Stimulated activated naive B cell treated with anti-CD40 and anti-IgM and Interleukin-4, amounts not matched to agents 10 μg/mL and 1 μg/mL and 100 μg/mL, for 72 hours (primary cell): ENCODE results near the gene LCN10.
"Not testable (repeated sequence)": the region's sequence is repeated elsewhere in the genome, so short reads cannot be mapped to it uniquely, and the experiment has no call there.

ENCODE experiments used
- ATAC-seq, 2 donors: fragments of 150-1000 bp; cut with Tn5 transposase; replicated peaks; 2 replicates each; pipeline ENCODE4 v1.10.0; 2021; ENCODE audit warnings: moderate library complexity in 1 of 2
- DNase-seq: peaks from one replicate; pipeline ENCODE4 v3.0.0; 2021
- H3K27ac Mint-ChIP-seq: one replicate; pipeline ENCODE4 v1.8.0; 2022; ENCODE audit warnings: mild to moderate bottlenecking, mixed read lengths
- H3K27me3 Mint-ChIP-seq, 2 donors: one replicate each; pipeline ENCODE4 v1.8.0; 2022; ENCODE audit warnings: mixed read lengths in 2 of 2
- H3K36me3 Mint-ChIP-seq, 2 donors: one replicate each; pipeline ENCODE4 v1.8.0; 2022; ENCODE audit warnings: mixed read lengths in 2 of 2, mild to moderate bottlenecking in 1 of 2
- H3K4me1 Mint-ChIP-seq, 2 donors: one replicate each; pipeline ENCODE4 v1.8.0; 2022; ENCODE audit warnings: mixed read lengths in 2 of 2, mild to moderate bottlenecking in 1 of 2
- H3K4me3 Mint-ChIP-seq, 2 donors: one replicate each; pipeline ENCODE4 v1.8.0; 2022; ENCODE audit warnings: mild to moderate bottlenecking in 2 of 2, mixed read lengths in 2 of 2, moderate library complexity in 1 of 2
- H3K9me3 Mint-ChIP-seq, 2 donors: one replicate each; pipeline ENCODE4 v1.8.0; 2022; ENCODE audit warnings: mixed read lengths in 2 of 2, mild to moderate bottlenecking in 1 of 2

The LCN10 gene

DNA sequence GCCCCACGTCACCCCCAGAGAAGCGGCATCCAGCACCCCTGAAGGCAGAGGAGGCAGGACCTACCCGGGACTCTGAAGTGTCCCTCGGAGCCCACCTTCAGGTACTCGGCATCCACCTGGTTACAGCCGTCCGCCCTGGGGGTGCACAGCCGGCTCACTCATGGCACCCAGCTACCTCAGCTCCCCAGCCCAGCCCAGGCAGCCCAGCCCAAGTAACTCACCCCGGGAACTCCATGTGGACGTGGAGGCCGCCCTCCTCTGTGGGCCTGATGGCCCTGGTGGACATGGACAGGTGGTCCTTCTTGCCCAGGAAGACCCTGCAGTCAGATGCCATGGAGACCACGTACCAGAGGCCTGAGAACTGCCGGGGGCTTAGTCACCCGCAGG, 20.9 kb upstream of the LCN10 start:
- Mint-ChIP-seq H3K9me3 (no peaks in the 10 kb centered on the region), H3K4me3 (no peak overlapping the region), H3K4me1 (peaks cover 38 to 70% of the 10 kb centered on the region in 2 donors), H3K27me3 (no peaks in the 10 kb centered on the region), H3K27ac (peak overlapping the region; percentile 25), H3K36me3 (no peaks in the 10 kb centered on the region)
- DNase-seq (no peak), ATAC-seq (no peak)

DNA sequence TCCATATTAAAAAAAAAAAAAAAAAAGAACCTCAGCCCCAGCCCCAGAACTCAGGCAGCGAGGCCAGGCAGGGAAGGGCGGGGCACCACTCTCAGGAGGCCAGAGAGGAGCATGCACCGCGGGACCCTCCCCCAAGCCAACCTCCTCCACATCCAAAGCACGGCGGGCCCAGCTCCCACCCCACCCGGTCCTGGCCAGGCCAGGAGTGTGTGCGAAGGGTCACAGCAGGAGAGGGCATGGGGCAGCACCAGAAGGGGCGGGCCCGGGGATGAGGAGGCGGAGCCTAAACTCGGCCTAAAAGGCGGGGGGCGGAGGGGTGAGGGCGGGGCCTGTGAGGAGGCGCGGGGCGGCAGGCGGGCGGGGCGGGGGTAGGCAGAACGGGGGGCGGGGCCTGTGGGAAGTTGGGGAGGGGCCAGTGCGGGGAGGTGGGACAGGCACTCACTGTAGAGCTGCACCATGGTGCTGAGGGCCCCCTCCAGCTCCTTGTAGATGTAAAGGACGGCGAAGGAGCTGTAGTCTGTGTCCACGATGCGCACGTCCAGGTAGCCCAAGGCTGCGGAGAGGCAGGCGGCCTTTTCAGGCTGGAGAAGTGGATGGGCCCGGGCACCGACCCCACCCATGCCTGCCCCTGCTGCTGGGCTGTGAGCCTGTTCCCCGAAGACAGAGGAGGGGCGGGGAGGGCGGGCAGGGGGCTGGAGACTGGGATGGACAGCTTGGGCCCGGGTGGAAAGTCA, 20.3 kb upstream of the LCN10 start:
- Mint-ChIP-seq H3K27ac (peak overlapping the region; percentile 31), H3K27me3 (no peaks in the 10 kb centered on the region), H3K4me1 (peaks cover 41 to 70% of the 10 kb centered on the region in 2 donors), H3K36me3 (no peaks in the 10 kb centered on the region), H3K4me3 (no peak overlapping the region), H3K9me3 (no peaks in the 10 kb centered on the region)
- ATAC-seq, result peak in 1 of 2 donors; percentile 17
- DNase-seq, result no peak

DNA sequence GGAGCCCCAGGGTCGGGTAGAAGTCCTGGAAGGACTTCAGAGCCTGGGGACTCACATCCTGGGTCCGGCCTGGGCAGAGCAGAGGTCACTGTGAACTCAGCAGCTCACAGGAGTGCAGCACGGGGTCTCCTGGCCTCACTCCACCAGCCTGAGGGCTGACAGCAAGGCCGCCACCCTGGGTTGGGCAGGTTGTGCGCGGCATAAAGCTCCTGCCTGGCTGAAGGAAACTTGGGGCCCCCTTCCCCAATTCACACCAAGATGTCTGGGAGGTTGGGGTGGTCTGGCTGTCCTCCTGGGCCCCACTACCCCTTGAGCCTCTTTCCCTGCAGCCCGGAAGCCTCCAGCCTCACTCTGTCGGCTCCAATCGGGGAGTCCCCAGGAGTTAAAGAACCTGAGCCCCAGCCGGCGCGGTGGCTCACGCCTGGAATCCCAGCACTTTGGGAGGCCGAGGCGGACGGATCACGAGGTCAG, 19.5 kb upstream of the LCN10 start:
- Mint-ChIP-seq H3K27me3 (no peaks in the 10 kb centered on the region), H3K36me3 (no peaks in the 10 kb centered on the region), H3K4me3 (no peak overlapping the region), H3K4me1 (peaks cover 36 to 67% of the 10 kb centered on the region in 2 donors), H3K27ac (no peak overlapping the region), H3K9me3 (no peaks in the 10 kb centered on the region)
- no peak for DNase-seq
- ATAC-seq, result no peak

DNA sequence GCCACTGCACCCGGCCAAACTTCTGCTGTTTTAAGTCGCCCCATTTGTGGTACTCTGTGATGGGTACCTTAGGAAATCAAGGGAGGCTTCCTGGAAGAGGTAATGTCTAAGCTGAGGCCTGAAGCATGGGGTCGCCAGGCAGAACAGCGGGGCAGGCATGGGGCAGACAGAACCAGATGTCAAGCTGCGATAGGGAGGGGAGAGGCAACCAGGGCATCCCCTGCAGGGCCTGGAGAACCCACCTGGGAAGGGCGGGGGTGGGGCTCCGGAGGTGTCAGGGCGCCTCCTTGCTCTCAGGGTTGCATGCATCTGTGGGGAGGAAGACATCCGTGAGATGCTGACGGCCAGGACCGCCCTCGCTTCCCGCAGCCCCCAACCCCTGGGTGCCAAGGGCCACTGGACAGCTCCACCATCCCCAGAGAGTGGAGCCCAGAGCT, 18.8 kb upstream of the LCN10 start:
- ATAC-seq (no peak), DNase-seq (no peak)
- no peaks in the 10 kb centered on the region for H3K36me3 Mint-ChIP-seq
- peak overlapping the region; percentile 14 for H3K27ac Mint-ChIP-seq
- H3K4me3 Mint-ChIP-seq, result no peak overlapping the region
- no peaks in the 10 kb centered on the region for H3K27me3 Mint-ChIP-seq
- peaks cover 34 to 60% of the 10 kb centered on the region in 2 donors for H3K4me1 Mint-ChIP-seq
- no peaks in the 10 kb centered on the region for H3K9me3 Mint-ChIP-seq

DNA sequence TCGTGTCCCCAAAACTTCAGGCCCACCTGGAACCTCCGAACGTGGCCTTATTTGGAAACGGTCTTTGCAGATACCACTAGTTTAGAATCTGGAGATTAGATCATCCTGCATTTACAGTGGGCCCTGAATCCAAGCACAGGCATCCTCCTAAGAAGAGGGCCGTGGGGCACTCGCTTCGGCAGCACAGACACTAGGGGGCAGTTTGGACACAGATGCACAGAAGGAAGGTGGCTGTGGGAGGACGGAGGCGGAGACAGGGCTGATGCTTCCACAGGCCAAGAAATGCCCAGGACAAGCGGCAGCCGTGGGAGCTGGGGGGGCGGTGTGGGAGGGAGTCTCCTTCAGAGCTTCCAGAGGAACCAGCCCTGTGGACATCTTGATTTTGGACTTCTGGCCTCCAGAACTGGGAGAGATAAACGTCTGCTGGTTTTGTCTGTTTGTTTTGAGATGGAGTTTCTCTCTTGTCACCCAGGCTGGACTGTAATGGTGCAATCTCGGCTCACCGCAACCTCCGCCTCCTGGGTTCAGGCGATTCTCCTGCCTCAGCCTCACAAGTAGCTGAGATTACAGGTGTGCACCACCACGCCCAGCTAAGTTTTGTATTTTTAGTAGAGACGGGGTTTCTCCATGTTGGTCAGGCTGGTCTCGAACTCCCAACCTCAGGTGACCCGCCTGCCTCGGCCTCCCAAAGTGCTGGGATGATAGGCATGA, 18.2 kb upstream of the LCN10 start:
- Mint-ChIP-seq H3K4me3 (peak overlapping the region in 1 of 2 donors; percentile 44), H3K27ac (peak overlapping the region; percentile 14), H3K4me1 (peaks cover 31 to 54% of the 10 kb centered on the region in 2 donors)
- not testable (repeated sequence) for DNase-seq, H3K27me3 Mint-ChIP-seq, H3K9me3 Mint-ChIP-seq, H3K36me3 Mint-ChIP-seq
- peak; percentile 26 to 54 for ATAC-seq

DNA sequence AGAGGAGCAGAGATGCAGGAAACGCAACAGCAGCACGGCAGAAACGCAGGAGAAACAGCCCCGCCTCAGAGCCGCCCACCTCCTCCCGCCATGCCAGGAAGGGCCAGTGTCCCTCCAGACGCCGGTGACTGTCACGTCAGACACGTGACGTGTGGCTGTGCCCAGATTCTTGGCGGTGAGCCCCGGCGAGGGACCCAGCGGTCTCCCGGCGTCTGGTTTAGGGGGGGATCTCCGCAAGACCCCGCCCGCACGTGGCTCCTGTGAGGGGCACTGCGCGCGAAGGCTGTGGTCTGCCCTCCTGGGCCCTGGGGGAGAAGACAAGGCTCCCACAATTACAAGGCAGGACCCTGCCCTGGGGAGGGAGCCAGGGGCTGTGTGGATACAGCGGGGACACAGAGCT, 17.7 kb upstream of the LCN10 start:
- Mint-ChIP-seq H3K27me3 (no peaks in the 10 kb centered on the region), H3K27ac (peak overlapping the region; percentile 81), H3K4me3 (no peak overlapping the region), H3K4me1 (peaks cover 29 to 51% of the 10 kb centered on the region in 2 donors), H3K36me3 (peaks cover 5 to 9% of the 10 kb centered on the region in 2 donors), H3K9me3 (peaks cover 3 to 7% of the 10 kb centered on the region in 2 donors)
- DNase-seq (no peak), ATAC-seq (no peak)

DNA sequence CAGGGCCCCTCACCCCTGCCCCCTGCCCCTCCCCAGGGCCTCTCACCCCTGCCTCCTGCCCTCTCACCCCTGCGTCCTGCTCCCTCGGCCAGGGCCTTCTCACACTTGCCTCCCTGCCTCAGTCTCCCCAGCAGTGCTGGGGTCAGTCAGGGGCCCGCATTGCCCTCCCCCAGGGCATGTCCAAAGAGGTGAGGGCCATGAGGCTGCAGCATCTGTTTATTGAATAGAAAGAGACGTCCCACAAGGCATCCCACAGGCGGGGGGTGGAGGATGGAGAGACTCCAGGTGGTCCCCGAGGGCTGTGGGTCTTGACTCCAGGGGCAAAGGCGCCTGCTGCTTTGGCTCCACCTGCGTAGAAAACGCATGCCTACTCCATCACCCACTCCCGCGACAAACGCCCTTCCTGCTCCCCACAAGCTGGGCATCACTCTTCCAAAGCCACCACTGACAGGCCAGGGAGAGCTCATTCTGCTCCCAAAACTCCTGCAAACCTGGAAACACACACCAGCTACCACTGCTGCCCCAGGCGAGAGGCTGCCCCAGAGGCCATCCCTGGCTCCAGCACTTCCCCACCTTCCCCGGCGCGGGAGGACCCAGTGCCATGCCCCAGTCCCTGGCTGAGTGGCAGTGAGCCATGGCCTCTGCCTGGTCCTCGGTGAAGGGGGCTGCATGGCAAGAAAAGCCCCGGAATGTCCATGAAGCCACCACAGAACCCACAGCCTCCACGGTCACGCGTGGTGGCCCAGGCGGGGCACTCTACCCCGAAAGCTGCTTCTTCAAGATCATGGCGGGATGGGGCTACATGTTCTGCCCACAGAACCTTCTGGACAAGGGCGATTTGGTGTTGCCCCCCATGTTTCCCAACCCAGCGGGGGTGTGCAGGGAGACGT, 16.9 kb upstream of the LCN10 start:
- no peaks in the 10 kb centered on the region for H3K27me3 Mint-ChIP-seq
- DNase-seq (no peak), ATAC-seq (no peak)
- peak overlapping the region in 1 of 2 donors; percentile 41 for H3K4me3 Mint-ChIP-seq
- peak overlapping the region; percentile 81 for H3K27ac Mint-ChIP-seq
- H3K4me1 Mint-ChIP-seq, result peaks cover 29 to 51% of the 10 kb centered on the region in 2 donors
- peaks cover 7 to 11% of the 10 kb centered on the region in 2 donors for H3K36me3 Mint-ChIP-seq
- H3K9me3 Mint-ChIP-seq, result peaks cover 4 to 8% of the 10 kb centered on the region in 2 donors

DNA sequence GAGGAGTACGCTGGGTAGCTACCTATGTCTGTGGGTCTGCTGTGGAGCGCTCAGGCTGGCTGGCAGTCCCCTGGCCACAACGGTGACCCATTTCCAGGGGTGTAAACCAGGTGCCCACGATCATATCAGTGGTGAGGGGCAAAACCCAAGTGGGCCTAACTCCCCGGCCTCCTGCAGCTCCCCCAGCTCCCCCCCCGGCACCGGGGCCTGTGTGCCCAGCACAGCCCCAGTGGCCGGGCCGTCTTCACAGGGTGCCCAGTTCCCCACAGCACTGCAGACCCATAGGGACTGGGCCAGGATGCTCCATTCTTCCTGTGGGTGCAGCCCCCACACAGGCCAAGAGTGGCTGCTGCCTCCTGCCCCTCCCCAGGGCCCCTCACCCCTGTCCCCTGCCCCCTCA, 16.3 kb upstream of the LCN10 start:
- peak overlapping the region in 1 of 2 donors; percentile 46 for H3K4me3 Mint-ChIP-seq
- no peak for DNase-seq
- peaks cover 7 to 11% of the 10 kb centered on the region in 2 donors for H3K36me3 Mint-ChIP-seq
- peaks cover 29 to 56% of the 10 kb centered on the region in 2 donors for H3K4me1 Mint-ChIP-seq
- H3K27me3 Mint-ChIP-seq, result no peaks in the 10 kb centered on the region
- ATAC-seq, result no peak
- H3K27ac Mint-ChIP-seq, result no peak overlapping the region
- peaks cover 4 to 8% of the 10 kb centered on the region in 2 donors for H3K9me3 Mint-ChIP-seq

DNA sequence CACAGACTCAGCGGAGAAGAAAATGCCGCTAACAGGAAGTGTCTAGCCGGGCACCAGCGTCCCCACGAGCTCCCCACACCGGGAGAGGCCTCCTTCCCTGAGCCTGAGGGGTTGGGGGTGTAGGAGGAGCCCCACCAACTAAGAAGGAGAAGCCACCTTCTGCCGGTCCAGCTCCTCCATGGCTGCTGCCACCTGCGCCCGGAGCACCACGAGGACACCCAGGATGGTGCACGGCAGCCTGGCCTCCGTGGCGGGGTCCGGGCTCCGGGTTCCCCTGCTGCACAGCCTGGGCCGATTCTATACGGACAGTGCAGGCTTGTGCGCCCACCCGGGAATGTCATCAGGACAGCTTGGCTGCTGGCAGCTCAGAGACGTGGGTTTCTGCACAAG, 15.0 kb upstream of the LCN10 start:
- DNase-seq, result no peak
- Mint-ChIP-seq H3K4me3 (peak overlapping the region in 1 of 2 donors; percentile 46), H3K4me1 (peaks cover 27 to 51% of the 10 kb centered on the region in 2 donors), H3K9me3 (peaks cover 6 to 8% of the 10 kb centered on the region in 2 donors), H3K27ac (peak overlapping the region; percentile 62), H3K36me3 (peaks cover 7 to 14% of the 10 kb centered on the region in 2 donors), H3K27me3 (no peaks in the 10 kb centered on the region)
- ATAC-seq, result peak in 1 of 2 donors; percentile 19

DNA sequence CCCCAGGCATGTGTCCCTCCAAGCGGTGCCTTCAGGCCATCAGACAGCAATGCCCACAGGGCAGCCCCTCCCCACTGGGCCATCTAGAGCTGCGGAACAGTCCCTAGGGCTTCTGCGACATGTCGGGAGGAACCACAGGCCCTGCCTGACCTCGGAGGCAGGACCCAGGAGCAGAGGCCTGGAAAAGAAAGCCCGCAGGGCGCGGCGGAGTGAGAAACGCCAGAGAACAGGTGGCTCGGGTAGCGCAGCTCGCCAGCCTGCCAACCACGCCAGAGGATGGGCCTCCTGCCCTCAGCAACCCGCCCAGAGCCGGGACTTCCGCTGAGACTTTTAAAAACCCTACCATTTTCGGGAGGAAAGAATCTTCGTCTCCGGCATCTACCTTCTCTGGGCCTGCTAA, 14.6 kb upstream of the LCN10 start:
- Mint-ChIP-seq H3K4me3 (peak overlapping the region in 1 of 2 donors; percentile 41), H3K9me3 (peaks cover 10 to 11% of the 10 kb centered on the region in 2 donors), H3K27ac (peak overlapping the region; percentile 62), H3K27me3 (no peaks in the 10 kb centered on the region), H3K36me3 (peaks cover 9 to 18% of the 10 kb centered on the region in 2 donors), H3K4me1 (peaks cover 27 to 51% of the 10 kb centered on the region in 2 donors)
- ATAC-seq (peak in 1 of 2 donors; percentile 64), DNase-seq (peak; percentile 44)

DNA sequence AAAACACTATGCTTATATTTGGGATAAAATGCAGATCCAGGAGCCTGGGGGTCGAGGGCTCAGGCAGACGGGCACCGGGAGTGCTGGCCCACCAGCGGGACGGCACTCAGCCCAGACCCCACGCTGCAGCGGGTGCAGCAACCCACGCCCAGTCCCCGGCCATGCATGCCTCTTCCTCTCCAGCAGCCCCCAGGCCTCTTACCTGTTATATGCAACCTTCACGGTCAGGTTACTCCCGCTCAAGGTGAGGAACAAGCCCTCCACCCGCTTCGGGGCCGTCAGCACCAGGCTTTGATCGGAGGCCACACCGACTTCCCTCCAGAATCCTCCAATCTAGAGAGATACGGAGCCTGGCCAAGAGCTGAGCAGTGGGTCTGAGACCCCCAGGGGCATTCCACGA, 14.1 kb upstream of the LCN10 start:
- no peak for DNase-seq
- Mint-ChIP-seq H3K4me1 (peaks cover 27 to 51% of the 10 kb centered on the region in 2 donors), H3K27me3 (no peaks in the 10 kb centered on the region), H3K36me3 (peaks cover 9 to 22% of the 10 kb centered on the region in 2 donors), H3K27ac (peak overlapping the region; percentile 62), H3K4me3 (peak overlapping the region in 1 of 2 donors; percentile 41), H3K9me3 (peaks cover 12 to 15% of the 10 kb centered on the region in 2 donors)
- ATAC-seq, result no peak

DNA sequence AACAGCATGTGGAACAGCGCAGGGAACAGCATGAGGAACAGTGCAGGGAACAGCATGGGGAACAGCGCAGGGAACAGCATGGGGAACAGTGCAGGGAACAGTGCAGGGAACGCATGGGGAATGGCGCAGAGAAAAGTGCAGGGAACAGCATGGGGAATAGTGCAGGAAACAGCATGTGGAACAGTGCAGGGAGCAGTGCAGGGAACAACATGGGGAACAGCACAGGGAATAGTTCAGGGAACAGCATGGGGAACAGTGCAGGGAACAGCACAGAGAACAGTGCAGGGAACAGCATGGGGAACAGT, 13.3 kb upstream of the LCN10 start:
- Mint-ChIP-seq H3K4me1 (peaks cover 26 to 46% of the 10 kb centered on the region in 2 donors), H3K27me3 (no peaks in the 10 kb centered on the region), H3K4me3 (no peak overlapping the region), H3K9me3 (peaks cover 12 to 19% of the 10 kb centered on the region in 2 donors), H3K27ac (no peak overlapping the region), H3K36me3 (peaks cover 9 to 22% of the 10 kb centered on the region in 2 donors)
- ATAC-seq (no peak), DNase-seq (no peak)

DNA sequence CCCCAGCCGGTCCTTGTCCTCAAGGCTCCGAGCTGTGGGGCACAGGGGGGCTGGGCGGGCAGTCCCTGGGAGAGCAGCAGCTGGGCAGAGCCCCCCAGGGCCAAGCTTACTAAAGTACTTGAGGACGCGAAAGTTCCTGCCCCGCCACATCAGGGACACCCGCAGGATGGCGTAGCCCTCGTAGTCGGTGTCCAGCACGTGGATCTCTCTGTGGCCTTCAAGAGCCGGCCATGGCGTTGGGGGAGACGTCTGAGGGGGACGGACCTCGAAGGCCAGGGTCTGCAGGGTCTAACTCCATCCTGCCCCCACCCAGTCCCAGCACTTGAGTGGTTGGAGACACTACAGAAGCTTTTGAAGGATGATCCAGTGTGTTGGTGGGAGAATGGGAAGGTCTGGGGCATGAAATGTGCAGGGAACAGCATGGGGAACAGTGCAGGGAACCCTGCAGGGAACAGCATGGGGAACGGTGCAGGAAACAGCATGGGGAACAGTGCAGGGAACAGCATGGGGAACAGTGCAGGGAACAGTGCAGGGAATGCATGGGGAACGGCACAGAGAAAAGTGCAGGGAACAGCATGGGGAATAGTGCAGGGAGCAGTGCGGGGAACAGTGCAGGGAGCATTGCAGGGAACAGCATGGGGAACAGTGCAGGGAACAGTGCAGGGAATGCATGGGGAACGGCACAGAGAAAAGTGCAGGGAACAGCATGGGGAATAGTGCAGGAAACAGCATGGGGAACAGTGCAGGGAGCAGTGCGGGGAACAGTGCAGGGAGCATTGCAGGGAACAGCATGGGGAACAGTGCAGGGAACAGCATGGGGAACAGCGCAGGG, 12.8 kb upstream of the LCN10 start:
- peaks cover 12 to 25% of the 10 kb centered on the region in 2 donors for H3K9me3 Mint-ChIP-seq
- H3K27me3 Mint-ChIP-seq, DNase-seq, H3K27ac Mint-ChIP-seq, ATAC-seq: not testable (repeated sequence)
- peaks cover 25 to 46% of the 10 kb centered on the region in 2 donors for H3K4me1 Mint-ChIP-seq
- peaks cover 9 to 26% of the 10 kb centered on the region in 2 donors for H3K36me3 Mint-ChIP-seq
- peak overlapping the region in 1 of 2 donors; percentile 6 for H3K4me3 Mint-ChIP-seq
